GM20000 (cell line): ENCODE data around the gene RBMS3.

ENCODE experiments used
- DNase-seq: peaks from one replicate; pipeline ENCODE4 v3.0.0; 2012; ENCODE audit warnings: low spot score
- TF ChIP-seq, protein P1 (sequence below): IDR thresholded peaks from 2 replicates; pipeline ENCODE4 v1.5.1; 2012; ENCODE audit warnings: mild to moderate bottlenecking, control low read depth; ENCODE audit errors: extremely low read depth, missing control alignments

Gene RBMS3

GRCh38 chr3:29577250-29577649, 296.4 kb downstream of the RBMS3 start:
- TF ChIP-seq, protein P1, sequence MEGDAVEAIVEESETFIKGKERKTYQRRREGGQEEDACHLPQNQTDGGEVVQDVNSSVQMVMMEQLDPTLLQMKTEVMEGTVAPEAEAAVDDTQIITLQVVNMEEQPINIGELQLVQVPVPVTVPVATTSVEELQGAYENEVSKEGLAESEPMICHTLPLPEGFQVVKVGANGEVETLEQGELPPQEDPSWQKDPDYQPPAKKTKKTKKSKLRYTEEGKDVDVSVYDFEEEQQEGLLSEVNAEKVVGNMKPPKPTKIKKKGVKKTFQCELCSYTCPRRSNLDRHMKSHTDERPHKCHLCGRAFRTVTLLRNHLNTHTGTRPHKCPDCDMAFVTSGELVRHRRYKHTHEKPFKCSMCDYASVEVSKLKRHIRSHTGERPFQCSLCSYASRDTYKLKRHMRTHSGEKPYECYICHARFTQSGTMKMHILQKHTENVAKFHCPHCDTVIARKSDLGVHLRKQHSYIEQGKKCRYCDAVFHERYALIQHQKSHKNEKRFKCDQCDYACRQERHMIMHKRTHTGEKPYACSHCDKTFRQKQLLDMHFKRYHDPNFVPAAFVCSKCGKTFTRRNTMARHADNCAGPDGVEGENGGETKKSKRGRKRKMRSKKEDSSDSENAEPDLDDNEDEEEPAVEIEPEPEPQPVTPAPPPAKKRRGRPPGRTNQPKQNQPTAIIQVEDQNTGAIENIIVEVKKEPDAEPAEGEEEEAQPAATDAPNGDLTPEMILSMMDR, result no peak
- DNase-seq, result no peak

DNA sequence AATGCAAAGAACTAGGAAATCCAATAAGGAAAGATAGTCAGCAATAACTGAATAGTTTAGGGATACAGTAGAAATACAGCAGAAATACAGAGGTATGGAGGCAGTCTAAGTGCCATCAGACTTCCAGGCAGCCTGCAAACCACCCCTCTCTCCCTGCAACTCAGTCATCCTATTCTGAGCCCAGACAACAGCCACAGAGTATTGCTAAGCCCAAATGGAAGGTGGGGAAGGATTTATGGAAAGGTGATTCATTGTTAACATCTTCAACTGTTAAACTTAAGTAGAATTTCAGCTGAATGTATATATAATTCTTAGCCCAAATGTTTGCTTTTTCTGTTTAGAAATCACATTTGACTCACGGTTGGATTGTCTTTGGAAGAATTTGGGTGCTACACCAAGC, 300.4 kb downstream of the RBMS3 start:
- DNase-seq, result no peak
- TF ChIP-seq, protein P1, result no peak

DNA sequence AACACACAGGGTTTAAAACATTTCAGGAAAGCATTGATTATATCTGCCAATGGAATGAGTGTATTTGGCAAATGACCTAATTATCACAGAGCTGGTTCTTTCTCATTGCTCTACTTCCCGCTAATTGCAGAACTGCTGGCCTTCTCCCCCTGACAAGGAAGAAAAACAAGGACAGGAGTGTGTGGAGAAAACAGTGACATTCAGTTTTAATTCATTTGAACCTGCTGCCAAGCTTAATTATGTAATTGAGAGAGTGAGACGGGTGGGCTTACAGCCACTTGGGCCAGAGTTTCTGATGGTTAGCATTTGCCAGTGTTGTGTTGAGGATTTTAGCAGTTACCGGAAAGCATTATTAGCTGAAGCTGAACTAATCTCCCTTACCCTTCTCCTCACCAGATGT, 301.4 kb downstream of the RBMS3 start:
- DNase-seq, result no peak
- TF ChIP-seq, protein P1, result no peak

- DNase-seq, result no peak
- TF ChIP-seq, protein P1, result no peak
Measured at GRCh38 chr3:29583861-29584260, 303.0 kb downstream of the RBMS3 start.

GRCh38 chr3:29585368-29585767, 304.5 kb downstream of the RBMS3 start:
- DNase-seq, result no peak
- TF ChIP-seq, protein P1, result no peak

DNA sequence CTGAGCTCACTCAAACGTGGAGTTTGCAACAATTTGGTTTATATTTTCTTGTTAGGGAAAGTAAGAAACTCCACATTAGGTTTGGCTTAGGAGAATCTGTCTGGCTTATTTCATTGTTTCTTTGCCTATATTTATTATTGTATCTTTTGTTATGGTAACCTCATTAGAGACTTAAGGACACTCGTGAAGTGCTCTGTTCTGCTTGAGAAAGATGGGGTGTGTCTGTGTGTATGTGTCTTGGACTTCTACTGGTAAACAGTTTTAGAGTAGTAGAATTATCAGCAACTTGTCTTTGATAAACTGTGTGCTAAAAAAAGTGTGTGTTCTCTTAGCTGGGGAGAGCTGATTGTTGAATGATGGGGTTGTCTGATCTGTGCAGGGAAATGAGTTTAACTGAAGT, 306.5 kb downstream of the RBMS3 start:
- TF ChIP-seq, protein P1, result no peak

GRCh38 chr3:29590012-29590411, 309.1 kb downstream of the RBMS3 start:
- DNase-seq, result no peak
- TF ChIP-seq, protein P1, result no peak

More for the DNA sequence above, 306.5 kb downstream of the RBMS3 start:
- no peak for DNase-seq
